HG03571 (cell line): ENCODE data around the gene ITGB4.

Source experiments
- ATAC-seq: cut with Tn5 transposase; IDR thresholded peaks from one replicate; pipeline ENCODE4 v1.9.1; 2021; ENCODE audit not compliant: unreplicated experiment

The ITGB4 gene

DNA sequence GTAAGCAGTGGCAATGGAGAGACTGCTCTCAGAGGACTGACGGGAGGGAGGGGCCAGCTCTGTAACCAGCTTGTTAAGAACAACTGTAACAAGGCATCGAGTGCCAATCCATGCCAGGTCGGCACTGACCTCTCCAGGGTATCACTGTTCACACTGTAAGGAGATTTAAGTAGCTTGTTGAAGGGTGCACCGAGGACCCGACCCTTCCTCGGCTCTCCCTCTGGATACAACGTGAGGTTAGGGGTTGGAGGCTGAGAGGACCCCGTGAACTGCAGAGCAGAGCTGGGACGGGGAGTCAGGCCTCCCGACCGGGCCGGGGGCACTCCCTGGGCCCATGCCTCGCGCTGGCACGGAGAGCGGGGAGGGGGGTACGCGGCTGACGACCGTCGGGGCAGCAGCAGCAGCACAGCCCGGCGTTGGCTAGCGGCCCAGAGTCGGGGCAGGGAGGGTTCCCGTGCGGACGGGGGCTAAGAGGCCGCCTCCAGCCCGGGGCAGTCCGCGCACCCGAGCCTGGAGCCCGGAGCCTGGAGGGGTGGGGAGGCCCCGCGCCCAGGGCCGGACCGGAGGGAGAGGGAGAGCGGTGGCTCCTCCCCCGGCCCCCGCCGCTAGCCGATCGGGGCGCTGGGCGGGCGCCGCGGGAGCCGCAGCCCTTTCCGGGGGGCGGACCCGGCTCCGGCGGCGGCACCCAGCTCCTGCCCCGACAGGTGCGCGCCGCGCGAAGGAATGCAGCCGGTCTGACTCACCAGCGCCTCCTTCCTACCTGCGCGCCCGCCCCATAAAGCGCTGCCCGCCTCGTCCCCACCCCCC is at the start of gene ITGB4:
ITGB4 (plus strand) TSS at position 804 of the 807 bp plus-strand sequence. CDS start 3,245 bp downstream, outside the sequence.
- no peak for ATAC-seq

DNA sequence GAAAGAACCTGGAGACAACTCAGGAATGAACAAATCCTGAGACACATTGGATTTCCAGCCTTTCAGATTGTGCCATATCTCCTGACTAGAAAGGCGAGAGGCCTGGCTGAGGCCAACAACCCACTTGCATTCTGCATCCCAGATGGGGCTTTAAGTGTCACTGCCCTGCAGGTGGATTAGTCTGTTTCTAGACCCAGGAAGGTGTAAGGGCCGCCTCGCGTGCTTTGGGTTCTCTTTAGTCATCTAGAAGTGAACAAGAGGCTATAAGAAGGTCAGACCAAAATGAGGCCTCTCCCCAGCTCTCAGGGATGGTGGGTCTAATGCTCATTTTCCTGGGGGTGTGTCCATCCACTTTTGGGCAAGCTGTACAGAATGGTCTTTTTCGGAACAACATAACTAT is 49.2 kb upstream of the ITGB4 start:
- ATAC-seq = no peak

- ATAC-seq = no peak
These were observed 47.8 kb upstream of the ITGB4 start for GRCh38 chr17:75673487-75673886.

- no peak for ATAC-seq
These were observed 44.8 kb upstream of the ITGB4 start for GRCh38 chr17:75676461-75676860.

DNA sequence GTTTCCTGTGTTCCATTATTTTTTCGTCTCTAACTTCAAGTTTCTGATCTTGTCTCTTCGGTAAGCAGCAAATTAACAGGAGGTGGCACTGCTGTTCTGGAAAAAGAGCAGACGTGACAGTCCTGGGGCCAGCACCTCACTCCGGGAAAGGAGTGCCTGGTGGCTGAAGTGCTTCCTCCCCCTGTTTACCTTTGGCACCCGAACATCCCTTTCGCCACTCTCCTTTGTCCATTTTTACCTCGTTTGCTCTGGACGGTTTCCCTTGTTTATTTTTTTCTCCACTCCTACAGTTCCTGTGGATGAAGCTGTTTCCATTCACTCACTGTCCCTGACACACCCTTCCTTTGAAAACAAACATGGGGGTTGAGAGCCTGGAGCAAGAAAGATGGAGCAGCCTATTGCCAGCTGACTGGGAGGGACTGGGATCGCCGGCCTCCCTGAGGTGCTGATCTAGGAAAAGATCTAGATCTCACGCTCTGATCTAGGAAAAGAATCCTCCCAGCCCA is 41.5 kb upstream of the ITGB4 start:
- ATAC-seq = no peak

GRCh38 chr17:75680431-75680830 is 40.8 kb upstream of the ITGB4 start:
- no peak for ATAC-seq

- ATAC-seq = no peak
These were observed 40.0 kb upstream of the ITGB4 start for GRCh38 chr17:75681289-75681688.

GRCh38 chr17:75683583-75683982 is 37.7 kb upstream of the ITGB4 start:
- no peak for ATAC-seq

DNA sequence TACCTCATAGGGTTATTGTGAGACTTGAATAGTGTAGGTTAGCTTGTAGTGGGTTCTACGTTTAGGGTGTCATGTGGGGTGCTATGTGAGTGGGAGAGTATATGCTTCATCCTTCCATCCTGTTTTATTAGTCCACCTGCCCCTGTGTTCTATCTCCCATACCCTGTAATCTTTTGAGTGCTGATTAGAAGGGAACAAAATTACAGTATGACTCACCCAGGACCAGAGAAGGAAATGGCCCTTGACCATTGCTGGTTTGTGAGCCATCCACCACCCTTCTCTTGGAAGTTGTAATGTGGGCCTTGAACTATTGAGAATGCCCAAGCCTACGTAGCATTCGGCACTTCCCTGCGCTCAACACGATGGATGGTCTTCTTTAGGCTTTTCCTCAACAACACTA is 37.0 kb upstream of the ITGB4 start:
- ATAC-seq = no peak

DNA sequence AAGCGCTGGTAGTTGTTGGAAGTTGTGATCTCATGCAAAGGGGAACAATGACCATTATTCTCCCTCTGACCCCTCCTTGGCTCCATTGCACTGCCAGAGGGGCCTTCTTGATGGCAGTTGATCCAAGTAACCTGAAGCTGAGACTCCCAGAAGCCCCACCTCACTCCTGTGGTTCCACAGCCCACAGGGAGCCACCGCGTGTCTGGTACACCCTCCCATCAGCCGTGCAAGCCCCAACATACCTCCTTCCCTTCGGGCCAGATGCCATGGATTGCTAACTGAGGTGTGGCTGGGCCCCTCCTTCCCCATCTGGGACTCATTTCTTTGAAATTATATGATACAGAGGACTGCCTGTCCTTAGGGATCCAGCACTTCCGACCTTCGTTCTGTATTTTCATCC is 36.3 kb upstream of the ITGB4 start:
- no peak for ATAC-seq

DNA sequence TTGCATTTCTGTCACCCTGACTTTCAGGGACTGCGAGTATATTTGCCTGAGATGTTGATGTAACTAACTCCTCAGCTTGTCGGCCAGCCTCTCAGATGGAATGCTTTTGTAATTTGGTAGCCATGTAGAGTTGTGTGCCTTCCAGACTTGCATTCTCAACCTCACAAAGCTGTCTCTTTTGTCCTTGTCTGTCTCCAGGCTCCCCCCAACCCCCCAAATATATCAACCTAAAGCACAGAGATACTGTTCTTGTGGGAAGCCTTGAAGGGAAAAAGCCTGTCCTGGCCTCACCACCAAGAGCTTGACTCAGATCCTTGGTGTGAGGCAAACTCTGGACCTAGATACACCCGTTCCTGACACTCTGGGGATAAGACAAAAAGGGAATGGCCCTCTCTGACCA is 35.8 kb upstream of the ITGB4 start:
- no peak for ATAC-seq

DNA sequence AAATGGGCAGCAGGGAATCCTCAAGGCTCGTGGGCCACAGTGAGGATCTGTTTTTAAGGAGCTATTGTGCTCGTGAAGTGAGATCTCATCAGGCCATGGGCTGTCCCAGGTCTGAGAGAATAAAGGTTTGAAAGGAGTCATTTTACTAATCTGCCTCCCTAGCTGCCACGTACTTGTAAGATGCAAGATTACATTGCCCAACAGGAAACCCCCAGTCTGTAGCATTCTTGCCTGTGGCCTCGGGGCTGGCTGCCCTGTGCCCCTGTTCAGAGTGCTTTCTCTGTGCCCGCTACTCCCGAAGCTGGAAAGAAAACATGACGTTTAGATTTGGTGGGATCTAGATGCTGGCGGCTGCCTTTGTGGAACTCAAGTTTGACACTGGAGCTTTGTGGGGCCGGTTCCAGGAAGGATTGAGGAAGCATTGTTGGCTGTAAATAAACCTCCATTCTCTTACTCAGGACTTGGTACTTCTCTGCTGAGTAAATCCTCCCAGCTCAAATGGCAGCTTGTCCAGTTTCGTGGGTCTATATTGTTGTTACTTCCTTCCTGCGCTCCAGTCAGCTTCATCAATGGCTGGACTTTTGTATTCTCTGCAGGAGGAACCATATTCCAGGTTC is 32.9 kb upstream of the ITGB4 start:
- no peak for ATAC-seq

DNA sequence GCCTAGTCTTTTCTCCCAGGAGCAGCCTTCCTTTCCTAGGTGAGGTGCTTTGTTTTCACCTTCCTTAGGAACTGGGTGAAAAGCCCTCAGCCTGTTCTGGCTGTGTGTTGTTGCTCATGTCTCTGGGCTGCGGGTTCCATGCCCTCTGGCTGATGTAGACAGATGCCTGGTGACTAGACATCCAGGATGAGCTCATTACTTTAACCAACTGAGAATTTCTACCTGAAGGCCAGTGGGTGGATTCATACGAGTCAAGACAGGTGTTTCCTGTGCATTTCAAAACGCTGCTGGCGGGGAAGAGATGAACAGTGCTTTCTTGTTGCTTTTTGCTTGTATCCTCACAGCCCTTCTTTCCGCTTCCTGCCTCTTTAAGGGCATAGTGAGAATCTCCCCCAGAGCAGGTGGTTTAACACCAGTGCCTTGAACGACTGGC is 31.8 kb upstream of the ITGB4 start:
- ATAC-seq = no peak

DNA sequence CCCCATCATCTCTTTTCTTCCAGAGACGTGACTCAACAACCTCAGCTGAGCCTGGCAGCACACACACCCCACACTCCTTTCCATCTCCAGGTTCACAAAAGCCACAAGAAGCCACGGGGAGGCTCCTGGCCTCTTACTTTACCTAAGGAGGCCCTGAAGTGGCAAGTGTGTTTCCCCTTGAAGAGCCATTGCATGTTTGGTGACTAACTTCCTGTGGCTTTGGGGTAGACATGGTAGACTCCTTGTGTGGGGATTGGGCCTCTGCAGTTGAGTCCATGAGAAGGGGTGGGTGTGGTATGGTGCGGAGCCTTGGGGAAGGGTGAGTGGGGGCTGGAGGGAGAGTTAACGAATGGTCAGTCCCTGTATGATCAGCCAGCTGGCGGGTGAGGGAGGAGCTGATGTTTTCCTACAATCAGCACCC is 29.9 kb upstream of the ITGB4 start:
- no peak for ATAC-seq

DNA sequence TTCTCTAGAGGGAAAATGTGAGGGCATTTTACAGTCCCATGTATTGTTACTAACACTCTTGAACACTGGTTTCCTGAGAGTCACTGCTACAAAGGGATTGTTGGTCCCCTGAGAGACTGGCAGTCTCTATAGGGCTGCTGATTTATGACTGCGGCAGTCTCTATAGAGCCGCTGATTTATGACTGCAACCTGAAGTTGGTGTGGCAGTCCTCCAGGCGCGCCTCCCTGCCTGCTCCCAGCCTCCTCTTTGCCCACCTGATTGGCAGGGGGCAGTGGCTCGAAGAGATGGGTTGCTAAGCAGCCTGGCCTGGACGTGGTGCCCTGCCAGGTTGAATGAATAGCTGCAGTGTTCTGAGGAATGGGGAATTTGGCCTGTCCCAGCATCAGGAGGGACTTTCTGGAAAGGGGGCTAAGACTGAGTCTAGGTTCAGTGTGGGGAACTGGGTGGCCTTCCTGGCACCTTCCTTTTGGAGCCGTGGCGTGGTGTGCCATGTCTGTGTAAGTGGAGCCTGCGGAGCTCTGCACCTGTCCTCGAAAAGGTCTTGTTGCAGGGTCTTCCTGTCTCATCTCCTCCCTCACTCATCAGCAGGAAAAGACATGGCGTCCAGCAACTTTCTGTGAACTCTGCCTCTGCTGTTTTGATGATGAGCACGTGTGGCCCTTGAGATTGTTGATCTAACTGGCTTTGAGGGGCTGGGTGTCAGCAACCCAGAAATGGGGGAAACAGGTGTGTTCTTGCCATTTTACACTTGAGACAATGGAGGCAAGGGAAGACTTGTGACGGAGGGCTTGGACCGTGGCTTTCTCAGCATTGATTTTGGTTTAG is 29.2 kb upstream of the ITGB4 start:
- ATAC-seq = no peak

- ATAC-seq = no peak
These were observed 28.3 kb upstream of the ITGB4 start for GRCh38 chr17:75692976-75693375.

DNA sequence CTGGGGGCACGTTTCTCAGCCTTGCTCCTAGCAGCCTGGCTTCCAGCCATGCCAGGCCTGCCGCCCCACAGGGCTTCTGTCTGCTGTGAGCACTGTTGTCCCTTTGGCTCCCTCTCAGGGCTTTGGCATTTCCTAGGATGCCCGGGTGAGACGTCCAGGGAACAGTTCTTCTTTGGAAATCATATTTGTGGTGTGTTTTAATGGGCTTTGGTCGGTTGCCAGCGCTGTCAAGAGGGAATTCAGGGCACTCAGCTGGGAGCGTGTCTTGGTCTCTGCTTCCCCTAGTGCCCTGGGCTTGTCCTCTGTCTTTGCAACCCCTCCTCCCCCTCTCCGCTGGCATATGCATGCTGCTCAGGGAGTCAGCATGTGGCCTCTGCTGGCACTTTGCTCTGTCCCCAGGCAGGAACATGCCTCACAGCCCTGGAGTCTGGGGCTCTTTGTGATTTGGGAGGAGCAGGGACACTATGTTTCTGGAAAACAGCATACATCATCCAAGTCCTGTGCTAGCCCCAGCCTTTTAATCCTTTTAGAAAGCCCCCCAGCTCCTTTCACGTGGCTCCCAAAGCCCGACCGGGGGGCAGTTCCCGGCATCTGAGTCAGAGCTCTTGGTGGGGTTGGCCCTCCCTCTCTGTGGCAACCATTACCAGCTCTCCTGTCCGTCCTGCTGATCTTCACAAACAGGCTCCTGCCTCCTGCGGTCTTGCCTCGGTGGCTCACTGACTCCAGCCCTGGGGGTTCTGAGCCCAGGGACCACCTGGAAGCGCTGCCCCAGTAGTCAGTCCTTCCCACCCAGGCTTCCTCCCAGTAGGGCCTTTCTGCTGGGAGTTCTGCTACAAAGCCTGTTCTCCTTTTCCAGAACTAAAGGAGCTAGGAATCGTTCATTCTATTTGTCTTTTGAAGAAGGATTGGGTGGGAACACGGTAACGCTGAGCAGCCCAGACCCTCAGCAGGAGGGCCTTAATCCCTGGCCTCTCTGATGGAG is 27.5 kb upstream of the ITGB4 start:
- no peak for ATAC-seq

DNA sequence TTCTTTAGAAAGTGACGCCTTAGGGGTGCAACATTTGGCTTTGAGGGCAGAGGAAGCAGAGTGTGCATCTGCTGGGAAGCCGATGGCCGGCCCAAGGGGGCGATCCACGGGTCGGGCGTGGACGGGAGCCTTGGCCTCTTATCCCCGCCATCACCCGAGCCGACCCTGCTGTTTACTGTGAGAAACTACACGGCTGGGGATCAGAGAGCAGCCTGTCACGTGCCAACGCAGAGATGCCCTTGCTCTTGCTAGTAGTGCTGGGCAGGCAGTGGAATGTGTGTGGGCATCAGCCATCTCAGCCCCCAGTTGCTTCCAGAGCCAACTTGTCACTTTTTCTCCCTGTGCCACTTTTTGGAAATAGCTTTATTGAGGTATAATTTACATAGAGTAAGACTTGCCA is 26.7 kb upstream of the ITGB4 start:
- no peak for ATAC-seq

GRCh38 chr17:75695141-75695829 is 26.0 kb upstream of the ITGB4 start:
- ATAC-seq = no peak

DNA sequence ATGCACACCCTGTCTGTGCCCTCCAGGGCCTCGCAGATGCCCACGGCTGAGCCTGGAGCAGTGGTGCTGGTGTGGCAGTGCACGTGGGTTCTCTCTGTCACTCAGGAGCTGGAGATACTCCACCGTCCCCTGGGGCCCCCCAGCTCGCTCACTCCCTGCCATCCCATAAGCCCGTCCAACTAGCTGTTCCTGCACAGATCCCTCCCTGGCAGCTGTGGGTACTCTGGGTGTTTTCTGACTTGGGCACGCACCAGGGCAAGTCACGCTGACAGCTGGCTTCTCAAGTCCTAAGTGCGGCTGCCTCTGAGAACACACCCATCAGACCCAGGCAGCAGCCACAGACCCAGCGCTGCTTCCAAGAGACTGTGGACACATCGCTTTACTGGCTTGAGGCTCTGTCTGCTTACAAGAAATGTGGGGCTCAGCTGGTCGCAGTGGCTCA is 25.4 kb upstream of the ITGB4 start:
- no peak for ATAC-seq
